CD4-positive, alpha-beta memory T cell (primary cell): ENCODE results near the gene DUXB. TPM values are rescaled to one million over a fixed set of nuclear protein-coding genes. Genes with fewer than 3 reads are reported as not detected.

ENCODE experiments used
- CTCF ChIA-PET: fragments of 350-600 bp; sonication (Branson Sonifier 250); formaldehyde crosslinking; loops from one replicate; lab custom pipeline; 2021; ENCODE audit warnings: inconsistent platforms; ENCODE audit not compliant: partially characterized antibody; lab: Charles Lee
- POLR2A ChIA-PET: fragments of 350-600 bp; sonication (Branson Sonifier 250); formaldehyde crosslinking; loops from one replicate; lab custom pipeline; 2021; ENCODE audit not compliant: partially characterized antibody; lab: Charles Lee
- DNase-seq, 5 donors: peaks; one replicate each; pipeline versions ENCODE4 v3.0.0 to v3.0.0-alpha.2; 2020 to 2022; ENCODE audit warnings: mixed read lengths in 1 of 5
- H3K27ac ChIP-seq: one replicate; pipeline ENCODE4 v1.7.0; 2013; ENCODE audit warnings: low read depth, low read length
- H3K27me3 ChIP-seq: 2 replicates; pipeline ENCODE4 v1.7.0; 2013; ENCODE audit warnings: mild to moderate bottlenecking, low read length, moderate library complexity; ENCODE audit not compliant: insufficient read depth
- H3K36me3 ChIP-seq: 2 replicates; pipeline ENCODE4 v1.7.0; 2013; ENCODE audit warnings: mild to moderate bottlenecking, low read length, moderate library complexity; ENCODE audit not compliant: insufficient read depth
- H3K4me1 ChIP-seq: 2 replicates; pipeline ENCODE4 v1.7.0; 2013; ENCODE audit warnings: mild to moderate bottlenecking, low read length, moderate library complexity; ENCODE audit not compliant: insufficient read depth
- H3K4me3 ChIP-seq, 2 donors: one replicate each; pipeline ENCODE4 v1.7.0; 2013; ENCODE audit warnings: low read length in 2 of 2, mild to moderate bottlenecking in 1 of 2
- H3K9me3 ChIP-seq, 2 donors: one replicate each; pipeline ENCODE4 v1.7.0; 2013; ENCODE audit warnings: low read length in 2 of 2, control low read depth in 1 of 2; ENCODE audit not compliant: control insufficient read depth in 1 of 2
- H3K27ac Mint-ChIP-seq, 7 donors: one replicate each; pipeline ENCODE4 v1.8.0; 2020 to 2021; ENCODE audit warnings: mixed read lengths in 7 of 7, mild to moderate bottlenecking in 6 of 7, inconsistent platforms in 3 of 7, moderate library complexity in 3 of 7
- H3K27me3 Mint-ChIP-seq, 2 donors: one replicate each; pipeline ENCODE4 v1.8.0; 2020 to 2021; ENCODE audit warnings: mixed read lengths in 2 of 2
- H3K36me3 Mint-ChIP-seq, 2 donors: one replicate each; pipeline ENCODE4 v1.8.0; 2020 to 2021; ENCODE audit warnings: mixed read lengths in 2 of 2, inconsistent platforms in 1 of 2, mild to moderate bottlenecking in 1 of 2
- H3K4me1 Mint-ChIP-seq, 4 donors: one replicate each; pipeline ENCODE4 v1.8.0; 2020 to 2021; ENCODE audit warnings: mixed read lengths in 4 of 4, mild to moderate bottlenecking in 1 of 4
- H3K4me3 Mint-ChIP-seq, 8 donors: one replicate each; pipeline ENCODE4 v1.8.0; 2020 to 2021; ENCODE audit warnings: mixed read lengths in 8 of 8, mild to moderate bottlenecking in 7 of 8, moderate library complexity in 6 of 8, inconsistent platforms in 3 of 8
- H3K9me3 Mint-ChIP-seq, 8 donors: one replicate each; pipeline ENCODE4 v1.8.0; 2020 to 2021; ENCODE audit warnings: mixed read lengths in 8 of 8, mild to moderate bottlenecking in 5 of 8, inconsistent platforms in 3 of 8, moderate library complexity in 1 of 8
- intact Hi-C: fragments of 100-400 bp; cut with micrococcal nuclease; formaldehyde crosslinking; loops from one replicate; pipeline ENCODE4 v1.15.1; 2023
- polyA plus RNA-seq, 2 donors: library from polyadenylated mRNA; unstranded; fragments of 300-500 nt; fragmentation: Illumina TruSeq; gene quantifications; one replicate each; pipeline ENCODE4 v1.2.3, GENCODE V29; 2021
- total RNA-seq, 2 experiments: library from RNA; stranded (reverse); gene quantifications; one replicate each; pipeline ENCODE4 v1.2.3, GENCODE V29; 2021

DUXB gene
- total and polyA plus RNA-seq, 4 experiments from 2014 or later, result not detected

GRCh38 chr16:75660726-75661302, 40.4 kb downstream of the DUXB start:
- DNase-seq, result no peak
- intact Hi-C loops, result no loop called here
- peak overlapping the region in 3 of 7 donors; percentile 29 to 49 (median 47) for H3K27ac Mint-ChIP-seq
- H3K4me3 ChIP-seq, result no peak overlapping the region
- POLR2A ChIA-PET, result interaction anchor here (0.6 to 3.8 kb wide), 2 partner anchors 12 to 21 kb away, joined by 3 to 28 read pairs; partner anchors contain the start of genes KARS1 and TERF2IP
- H3K4me1 ChIP-seq, result peaks cover 7% of the 10 kb centered on the region
- no peaks in the 10 kb centered on the region for H3K27me3 Mint-ChIP-seq
- peaks cover 9 to 17% (median 14%) of the 10 kb centered on the region in 4 donors for H3K4me1 Mint-ChIP-seq
- peaks cover 0 to under 1% (median 0%) of the 10 kb centered on the region in 8 donors for H3K9me3 Mint-ChIP-seq
- H3K36me3 Mint-ChIP-seq, result peaks cover 25 to 47% of the 10 kb centered on the region in 2 donors
- H3K36me3 ChIP-seq, result peaks cover 29% of the 10 kb centered on the region
- H3K4me3 Mint-ChIP-seq, result no peak overlapping the region
- H3K9me3 ChIP-seq, result no peaks in the 10 kb centered on the region
- CTCF ChIA-PET, result no interaction called here
- no peak overlapping the region for H3K27ac ChIP-seq
- H3K27me3 ChIP-seq, result no peaks in the 10 kb centered on the region

- POLR2A ChIA-PET, result interaction anchor here (3.8 kb wide), 1 partner anchor 12 kb away, joined by 28 read pairs; the partner anchor contains the start of genes KARS1 and TERF2IP
Measured at GRCh38 chr16:75660321-75660720, 40.9 kb downstream of the DUXB start.

GRCh38 chr16:75658175-75658574, 43.1 kb downstream of the DUXB start:
- no peaks in the 10 kb centered on the region for H3K9me3 Mint-ChIP-seq
- no peak for DNase-seq
- no peaks in the 10 kb centered on the region for H3K27me3 Mint-ChIP-seq
- H3K36me3 Mint-ChIP-seq, result peaks cover 44 to 67% of the 10 kb centered on the region in 2 donors
- H3K4me1 Mint-ChIP-seq, result peaks cover 20 to 39% (median 25%) of the 10 kb centered on the region in 4 donors
- H3K27me3 ChIP-seq, result no peaks in the 10 kb centered on the region
- no peak overlapping the region for H3K27ac ChIP-seq
- peaks cover 44% of the 10 kb centered on the region for H3K36me3 ChIP-seq
- no peak overlapping the region for H3K4me3 Mint-ChIP-seq
- no peak overlapping the region for H3K4me3 ChIP-seq
- ChIA-PET CTCF (interaction anchor here (1.0 kb wide), 1 partner anchor 17 kb away, joined by 3 read pairs; no protein-coding TSS in a partner anchor), POLR2A (interaction anchor here (1.4 to 3.8 kb wide), 2 partner anchors 10 to 15 kb away, joined by 3 to 28 read pairs; partner anchors contain the start of genes KARS1 and TERF2IP)
- H3K9me3 ChIP-seq, result no peaks in the 10 kb centered on the region
- intact Hi-C loops, result no loop called here
- peaks cover 28% of the 10 kb centered on the region for H3K4me1 ChIP-seq
- H3K27ac Mint-ChIP-seq, result peak overlapping the region in 1 of 7 donors; percentile 44

More at GRCh38 chr16:75660321-75660720, 40.9 kb downstream of the DUXB start:
- CTCF ChIA-PET, result interaction anchor here (1.0 to 1.8 kb wide), 2 partner anchors 12 to 188 kb away, joined by 3 to 5 read pairs; no protein-coding TSS in a partner anchor
- H3K27ac Mint-ChIP-seq, result peak overlapping the region in 2 of 7 donors; percentile 29 to 47
- DNase-seq, result no peak
- H3K9me3 Mint-ChIP-seq, result no peaks in the 10 kb centered on the region
- H3K4me1 ChIP-seq, result peaks cover 9% of the 10 kb centered on the region
- no peak overlapping the region for H3K27ac ChIP-seq
- intact Hi-C loops, result no loop called here
- H3K4me3 ChIP-seq, result no peak overlapping the region
- H3K36me3 Mint-ChIP-seq, result peaks cover 27 to 52% of the 10 kb centered on the region in 2 donors
- peaks cover 34% of the 10 kb centered on the region for H3K36me3 ChIP-seq
- H3K4me3 Mint-ChIP-seq, result no peak overlapping the region
- no peaks in the 10 kb centered on the region for H3K9me3 ChIP-seq
- H3K27me3 Mint-ChIP-seq, result no peaks in the 10 kb centered on the region
- H3K27me3 ChIP-seq, result no peaks in the 10 kb centered on the region
- H3K4me1 Mint-ChIP-seq, result peaks cover 10 to 22% (median 14%) of the 10 kb centered on the region in 4 donors

GRCh38 chr16:75653922-75654321, 47.3 kb downstream of the DUXB start:
- peaks cover 44 to 68% (median 51%) of the 10 kb centered on the region in 4 donors for H3K4me1 Mint-ChIP-seq
- POLR2A ChIA-PET, result interaction anchor here (0.6 to 1.3 kb wide), 5 partner anchors 9 to 221 kb away, joined by 3 to 4 read pairs (median 3); partner anchors contain the start of genes ADAT1, CFDP1 and GABARAPL2
- H3K4me3 ChIP-seq, result no peak overlapping the region
- peak overlapping the region in 6 of 7 donors; percentile 51 to 89 (median 78) for H3K27ac Mint-ChIP-seq
- peak overlapping the region; percentile 30 for H3K27ac ChIP-seq
- H3K27me3 Mint-ChIP-seq, result no peaks in the 10 kb centered on the region
- H3K9me3 ChIP-seq, result no peaks in the 10 kb centered on the region
- peaks cover 62% of the 10 kb centered on the region for H3K4me1 ChIP-seq
- CTCF ChIA-PET, result interaction anchor here (1.0 to 1.7 kb wide), 2 partner anchors 137 to 220 kb away, joined by 3 to 4 read pairs; partner anchors contain the start of gene CFDP1
- intact Hi-C loops, result no loop called here
- peaks cover 40% of the 10 kb centered on the region for H3K36me3 ChIP-seq
- peaks cover 53 to 73% of the 10 kb centered on the region in 2 donors for H3K36me3 Mint-ChIP-seq
- H3K9me3 Mint-ChIP-seq, result peaks cover 0 to 1% (median 0%) of the 10 kb centered on the region in 8 donors
- DNase-seq, result no peak
- H3K4me3 Mint-ChIP-seq, result peak overlapping the region; percentile 24 to 74 (median 52)
- no peaks in the 10 kb centered on the region for H3K27me3 ChIP-seq

GRCh38 chr16:75648265-75649076, 52.8 kb downstream of the DUXB start:
- Mint-ChIP-seq H3K9me3 (peaks cover 0 to 1% (median 0%) of the 10 kb centered on the region in 8 donors), H3K4me1 (peaks cover 48 to 77% (median 61%) of the 10 kb centered on the region in 4 donors), H3K27ac (peak overlapping the region; percentile 95 to 99 (median 96)), H3K36me3 (peaks cover 22 to 59% of the 10 kb centered on the region in 2 donors), H3K27me3 (no peaks in the 10 kb centered on the region), H3K4me3 (peak overlapping the region; percentile 93 to 100 (median 96))
- intact Hi-C loops, result loop anchor here (1.0 to 2.0 kb wide), 2 partner anchors 92 to 982 kb away; partner anchors contain the start of genes RFWD3 and TMEM231
- Histone ChIP-seq H3K27me3 (no peaks in the 10 kb centered on the region), H3K4me1 (peaks cover 73% of the 10 kb centered on the region), H3K27ac (peak overlapping the region; percentile 98), H3K4me3 (peak overlapping the region; percentile 79 to 94), H3K36me3 (peaks cover 8% of the 10 kb centered on the region), H3K9me3 (no peaks in the 10 kb centered on the region)
- POLR2A ChIA-PET, result interaction anchor here (0.6 to 8.2 kb wide), 31 partner anchors 8 to 1564 kb away, joined by 3 to 293 read pairs (median 5); partner anchors contain the start of genes ADAT1, CFDP1, GABARAPL2 and MLKL
- DNase-seq, result peak; percentile 86 to 91 (median 87)
- CTCF ChIA-PET, result interaction anchor here (0.7 to 3.3 kb wide), 15 partner anchors 11 to 1543 kb away, joined by 3 to 31 read pairs (median 7); partner anchors contain the start of genes ADAT1, CFDP1, GABARAPL2 and MON1B

- Mint-ChIP-seq H3K36me3 (peaks cover 25 to 60% of the 10 kb centered on the region in 2 donors), H3K9me3 (peaks cover 0 to 1% (median 0%) of the 10 kb centered on the region in 8 donors), H3K4me3 (peak within 1 kb of the TSS; percentile 94 to 100 (median 99)), H3K27ac (peak within 1 kb of the TSS; percentile 95 to 99 (median 99)), H3K4me1 (peaks cover 44 to 73% (median 59%) of the 10 kb centered on the region in 4 donors), H3K27me3 (no peaks in the 10 kb centered on the region)
- Histone ChIP-seq H3K36me3 (peaks cover 8% of the 10 kb centered on the region), H3K27ac (peak within 1 kb of the TSS; percentile 98), H3K9me3 (no peaks in the 10 kb centered on the region), H3K27me3 (no peaks in the 10 kb centered on the region), H3K4me3 (peak within 1 kb of the TSS; percentile 79 to 99), H3K4me1 (peaks cover 71% of the 10 kb centered on the region)
- ChIA-PET POLR2A (interaction anchor here (0.6 to 8.2 kb wide), 31 partner anchors 9 to 1565 kb away, joined by 3 to 293 read pairs (median 5); partner anchors contain the start of genes ADAT1, CFDP1, GABARAPL2 and MLKL), CTCF (interaction anchor here (1.0 to 3.3 kb wide), 17 partner anchors 9 to 1543 kb away, joined by 3 to 31 read pairs (median 7); partner anchors contain the start of genes ADAT1, CFDP1, GABARAPL2 and MON1B)
- intact Hi-C loops, result loop anchor here (1.0 to 2.0 kb wide), 11 partner anchors 24 to 1544 kb away; partner anchors contain the start of genes ADAT1, CFDP1, GABARAPL2 and MON1B
- DNase-seq, result peak; percentile 94 to 96 (median 95)
Measured at GRCh38 chr16:75647492-75648264, 53.6 kb downstream of the DUXB start, which contains the start of the genes KARS1 and TERF2IP. TSS of gene KARS1 (minus strand) at chr16:75647665. CDS start at chr16:75647639, 26 bp downstream. TSS of gene TERF2IP (plus strand) at chr16:75647773. CDS start at chr16:75647883, 110 bp downstream.
